Activated CD8-positive, alpha-beta memory T cell treated with anti-CD3 and anti-CD28 coated beads for 1 hour (primary cell): ENCODE data around the gene SLC39A10.

Source experiments
- DNase-seq, 2 donors: peaks; one replicate each; pipeline ENCODE4 v3.0.0-alpha.2; 2020; ENCODE audit warnings: low read depth in 1 of 2; ENCODE audit errors: extremely low read depth in 1 of 2

Gene SLC39A10

GRCh38 chr2:195716466-195716865 lies 59.4 kb downstream of the SLC39A10 start:
- DNase-seq, result no peak

GRCh38 chr2:195721042-195721441 lies 64.0 kb downstream of the SLC39A10 start:
- no peak for DNase-seq

GRCh38 chr2:195722075-195722474 lies 65.0 kb downstream of the SLC39A10 start:
- no peak for DNase-seq

- DNase-seq, result no peak
Measured at GRCh38 chr2:195727106-195727505, 70.1 kb downstream of the SLC39A10 start.

GRCh38 chr2:195730912-195731311 lies 73.9 kb downstream of the SLC39A10 start:
- no peak for DNase-seq

- no peak for DNase-seq
Measured at GRCh38 chr2:195732574-195732973, 75.5 kb downstream of the SLC39A10 start.

GRCh38 chr2:195733831-195734230 lies 76.8 kb downstream of the SLC39A10 start:
- DNase-seq, result no peak

GRCh38 chr2:195734395-195734794 lies 77.4 kb downstream of the SLC39A10 start:
- DNase-seq, result no peak

GRCh38 chr2:195734931-195735330 lies 77.9 kb downstream of the SLC39A10 start:
- no peak for DNase-seq

GRCh38 chr2:195735347-195735746 lies 78.3 kb downstream of the SLC39A10 start:
- DNase-seq, result no peak

- DNase-seq, result no peak
Measured at GRCh38 chr2:195737511-195738325, 80.7 kb downstream of the SLC39A10 start.

- DNase-seq, result no peak
Measured at GRCh38 chr2:195741191-195741590, 84.2 kb downstream of the SLC39A10 start.

- DNase-seq, result no peak
Measured at GRCh38 chr2:195756218-195756942, 99.4 kb downstream of the SLC39A10 start.

GRCh38 chr2:195758846-195759245 lies 101.8 kb downstream of the SLC39A10 start:
- no peak for DNase-seq

GRCh38 chr2:195759877-195760276 lies 102.9 kb downstream of the SLC39A10 start:
- no peak for DNase-seq

- DNase-seq, result no peak
Measured at GRCh38 chr2:195763866-195764265, 106.8 kb downstream of the SLC39A10 start.

GRCh38 chr2:195766691-195767090 lies 109.7 kb downstream of the SLC39A10 start:
- no peak for DNase-seq

- no peak for DNase-seq
Measured at GRCh38 chr2:195768431-195768830, 111.4 kb downstream of the SLC39A10 start.

- DNase-seq, result no peak
Measured at GRCh38 chr2:195769975-195770374, 112.9 kb downstream of the SLC39A10 start.

GRCh38 chr2:195779491-195779890 lies 122.5 kb downstream of the SLC39A10 start:
- no peak for DNase-seq

GRCh38 chr2:195782156-195782555 lies 125.1 kb downstream of the SLC39A10 start:
- DNase-seq, result no peak
